IMR-90 (cell line): ENCODE data around the gene POC1B. TPM values are rescaled to one million over a fixed set of nuclear protein-coding genes. Genes with fewer than 3 reads are reported as not detected.

Source experiments
- ATAC-seq: fragments of 200-7000 bp; cut with Tn5 transposase; 2 replicates; pipeline ENCODE4 v1.9.1; 2020; ENCODE audit warnings: low read depth, mild to moderate bottlenecking, moderate library complexity
- BruUV-seq: library from RNA; stranded (reverse); fragments of 400-500 nt; replicated peaks from 2 replicates; lab custom pipeline; 2021; lab: Mats Ljungman, UMichigan
- CTCF ChIA-PET: fragments of 300-600 bp; formaldehyde crosslinking; extraction: SDS; loops from one replicate; lab custom pipeline; 2021; ENCODE audit warnings: antibody characterized with exemption; lab: Yijun Ruan, JAX
- POLR2A ChIA-PET: fragments of 300-600 bp; sonication (Branson Sonifier 250); formaldehyde crosslinking; loops from one replicate; lab custom pipeline; 2022; ENCODE audit warnings: antibody characterized with exemption; ENCODE audit not compliant: unreplicated experiment; lab: Charles Lee
- DNase-seq: peaks from one replicate; pipeline ENCODE4 v3.0.0; 2013
- H2AFZ ChIP-seq: replicated peaks from 2 replicates; pipeline ENCODE3; 2013; ENCODE audit warnings: low read length, mild to moderate bottlenecking; ENCODE audit not compliant: poor library complexity
- H2AK5ac ChIP-seq: 2 replicates; pipeline ENCODE4 v1.6.1; 2013; ENCODE audit warnings: low read depth, low read length, inconsistent platforms
- H2AK9ac ChIP-seq: replicated peaks from 2 replicates; pipeline ENCODE3; 2013; ENCODE audit warnings: mild to moderate bottlenecking, low read depth, low read length, moderate library complexity; ENCODE audit not compliant: poor library complexity
- H2BK120ac ChIP-seq: 2 replicates; pipeline ENCODE4 v1.6.1; 2013; ENCODE audit warnings: low read depth, low read length, inconsistent platforms
- H2BK15ac ChIP-seq: 3 replicates; pipeline ENCODE4 v1.6.1; 2013; ENCODE audit warnings: low read depth, low read length, inconsistent platforms
- H2BK20ac ChIP-seq: 2 replicates; pipeline ENCODE4 v1.6.1; 2013; ENCODE audit warnings: low read depth, mild to moderate bottlenecking, inconsistent platforms, low read length, moderate library complexity
- H2BK5ac ChIP-seq: 2 replicates; pipeline ENCODE4 v1.6.1; 2013; ENCODE audit warnings: mild to moderate bottlenecking, low read depth, low read length, inconsistent platforms; ENCODE audit not compliant: poor library complexity, severe bottlenecking
- H3K14ac ChIP-seq: replicated peaks from 2 replicates; pipeline ENCODE4 v1.6.1; 2013; ENCODE audit warnings: low read depth, low read length, inconsistent platforms
- H3K18ac ChIP-seq: 2 replicates; pipeline ENCODE4 v1.6.1; 2013; ENCODE audit warnings: low read depth, low read length, control low read depth
- H3K23ac ChIP-seq: 2 replicates; pipeline ENCODE4 v1.6.1; 2013; ENCODE audit warnings: low read depth, low read length, inconsistent platforms
- H3K27ac ChIP-seq: 2 replicates; pipeline ENCODE4 v1.5.1; 2013; ENCODE audit warnings: mild to moderate bottlenecking, control low read depth, low read length; ENCODE audit not compliant: insufficient read depth
- H3K27me3 ChIP-seq: 2 replicates; pipeline ENCODE4 v1.6.1; 2013; ENCODE audit warnings: low read length; ENCODE audit not compliant: control insufficient read depth, insufficient read depth
- H3K36me3 ChIP-seq: 2 replicates; pipeline ENCODE4 v1.6.1; 2013; ENCODE audit warnings: low read length, mixed read lengths; ENCODE audit not compliant: control insufficient read depth, insufficient read depth
- H3K4ac ChIP-seq: 2 replicates; pipeline ENCODE4 v1.6.1; 2013; ENCODE audit warnings: low read depth, low read length, inconsistent platforms
- H3K4me1 ChIP-seq: 2 replicates; pipeline ENCODE4 v1.6.1; 2013; ENCODE audit warnings: low read length, mixed read lengths; ENCODE audit not compliant: control insufficient read depth, insufficient read depth
- H3K4me2 ChIP-seq: 2 replicates; pipeline ENCODE4 v1.6.1; 2013; ENCODE audit warnings: low read depth, mild to moderate bottlenecking, control low read depth, low read length, moderate library complexity
- H3K4me3 ChIP-seq: 2 replicates; pipeline ENCODE4 v1.5.1; 2013; ENCODE audit warnings: low read depth, mild to moderate bottlenecking, control low read depth, low read length, moderate library complexity; ENCODE audit not compliant: insufficient read depth
- H3K56ac ChIP-seq: 2 replicates; pipeline ENCODE4 v1.6.1; 2013; ENCODE audit warnings: low read length, inconsistent platforms; ENCODE audit not compliant: insufficient read depth; ENCODE audit errors: extremely low read depth
- H3K79me1 ChIP-seq, 2 experiments: 2 replicates each; pipeline ENCODE4 v1.6.1; 2013; ENCODE audit warnings: low read length in 2 of 2, inconsistent platforms in 1 of 2, low read depth in 1 of 2
- H3K9ac ChIP-seq: 2 replicates; pipeline ENCODE4 v1.6.1; 2013; ENCODE audit warnings: low read depth, low read length, control low read depth
- H3K9me1 ChIP-seq: 2 replicates; pipeline ENCODE4 v1.6.1; 2013; ENCODE audit warnings: low read length, inconsistent platforms; ENCODE audit not compliant: insufficient read depth
- H3K9me3 ChIP-seq: 2 replicates; pipeline ENCODE4 v1.6.1; 2013; ENCODE audit warnings: low read length; ENCODE audit not compliant: control insufficient read depth, insufficient read depth
- H4K20me1 ChIP-seq: 2 replicates; pipeline ENCODE4 v1.6.1; 2013; ENCODE audit warnings: low read length, inconsistent platforms; ENCODE audit not compliant: insufficient read depth
- H4K5ac ChIP-seq: 2 replicates; pipeline ENCODE4 v1.6.1; 2013; ENCODE audit warnings: mild to moderate bottlenecking, low read depth, low read length, control low read depth
- H4K8ac ChIP-seq, 2 experiments: 2 replicates each; pipeline ENCODE4 v1.6.1; 2013; ENCODE audit warnings: low read depth in 2 of 2, low read length in 2 of 2, control low read depth in 1 of 2, inconsistent platforms in 1 of 2
- H4K91ac ChIP-seq: 2 replicates; pipeline ENCODE4 v1.6.1; 2013; ENCODE audit warnings: low read depth, low read length, inconsistent platforms; ENCODE audit not compliant: insufficient read depth
- CEBPB ChIP-seq: IDR thresholded peaks from 2 replicates; pipeline ENCODE4 v1.6.1; 2012; ENCODE audit warnings: low read depth, low read length, improper control_type of control experiment
- MAZ ChIP-seq: IDR thresholded peaks from 2 replicates; pipeline ENCODE4 v1.6.1; 2012; ENCODE audit warnings: low read depth, mild to moderate bottlenecking, low read length, improper control_type of control experiment, moderate library complexity, borderline replicate concordance
- WGBS, 2 experiments: methylation state at CpG; one replicate each; pipeline versions ENCODE4 v1.1.5 to v1.1.7; 2013; ENCODE audit warnings: missing lambda C conversion rate in 2 of 2; ENCODE audit not compliant: insufficient read length in 1 of 2; ENCODE audit errors: extremely low coverage in 2 of 2; 5-methylcytosine and 5-hydroxymethylcytosine counted together
- dilution Hi-C: fragments of 300-500 bp; cut with HindIII; formaldehyde crosslinking; loops from one replicate; pipeline ENCODE4 v1.14.3; 2018; ENCODE audit warnings: low sequenced_read_pairs; ENCODE audit not compliant: unreplicated experiment
- in situ Hi-C: fragments of 300-500 bp; cut with MboI; formaldehyde crosslinking; loops from 3 replicates; pipeline ENCODE4 v1.14.3; 2019; ENCODE audit warnings: low sequenced_read_pairs, inconsistent platforms, mixed read lengths
- intact Hi-C: fragments of 100-400 bp; cut with micrococcal nuclease; formaldehyde crosslinking; loops from 2 replicates; pipeline ENCODE4 v1.10.0; 2022
- polyA plus RNA-seq, 3 experiments: library from polyadenylated mRNA; depleted of rRNA; stranded (reverse); fragments of >200 nt; gene quantifications; 2 replicates each; pipeline ENCODE4 v1.2.3, GENCODE V29; 2012; ENCODE audit warnings: low replicate concordance in 1 of 3
- total RNA-seq: library from RNA; depleted of rRNA; stranded (reverse); fragments of >200 nt; gene quantifications from 2 replicates; pipeline ENCODE4 v1.2.3, GENCODE V29; 2012
- TF ChIP-seq, protein P1 (sequence below): conservative IDR thresholded peaks from 2 replicates; pipeline ENCODE4 v1.5.1; 2012; ENCODE audit warnings: mild to moderate bottlenecking, low read depth, low read length, improper control_type of control experiment

Gene POC1B
- total and polyA plus RNA-seq, 2 of the 4 experiments (the other 2 are of a cell fraction): 5.0 to 10.4 TPM

- CTCF ChIA-PET: no interaction called here
- H3K4me1 ChIP-seq: peaks cover 2% of the 10 kb centered on the region; the same call in 1 of the 2 replicates
- H3K9me3 ChIP-seq: no peaks in the 10 kb centered on the region
- H2AK5ac ChIP-seq: no peak overlapping the region
- no peak overlapping the region for H2BK20ac ChIP-seq
- no peaks in the 10 kb centered on the region for H4K20me1 ChIP-seq
- no TSS peak for BruUV-seq
- no peak overlapping the region for H2AK9ac ChIP-seq
- 100% methylated on average over 2 of the region's 2 CpGs; no CpG with 5 or more reads in 1 of the 2 experiments for WGBS, 2 experiments
- H2BK15ac ChIP-seq: no peak overlapping the region
- no peak overlapping the region for H4K91ac ChIP-seq
- no peak overlapping the region for H2BK120ac ChIP-seq
- H3K4ac ChIP-seq: no peak overlapping the region
- no peaks in the 10 kb centered on the region; a peak in 1 of 4 replicates for H3K79me1 ChIP-seq
- no peak overlapping the region for H3K9ac ChIP-seq
- H4K5ac ChIP-seq: no peak overlapping the region
- DNase-seq (no peak), ATAC-seq (no peak)
- POLR2A ChIA-PET: no interaction called here
- no peak overlapping the region for H3K14ac ChIP-seq
- in situ Hi-C loops (no loop called here), intact Hi-C loops (no loop called here), dilution Hi-C loops (no loop called here)
- no peak overlapping the region for H2BK5ac ChIP-seq
- H4K8ac ChIP-seq: no peak overlapping the region
- no peak overlapping the region for H3K18ac ChIP-seq
- no peak overlapping the region for H2AFZ ChIP-seq
- H3K9me1 ChIP-seq: no peaks in the 10 kb centered on the region
- H3K27me3 ChIP-seq: no peaks in the 10 kb centered on the region
- no peak overlapping the region for H3K4me2 ChIP-seq
- H3K56ac ChIP-seq: no peak overlapping the region
- H3K27ac ChIP-seq: no peak overlapping the region
- H3K36me3 ChIP-seq: peaks cover 5% of the 10 kb centered on the region
- TF ChIP-seq MAZ: no peak
- no peak for TF ChIP-seq CEBPB
- TF ChIP-seq, protein P1, sequence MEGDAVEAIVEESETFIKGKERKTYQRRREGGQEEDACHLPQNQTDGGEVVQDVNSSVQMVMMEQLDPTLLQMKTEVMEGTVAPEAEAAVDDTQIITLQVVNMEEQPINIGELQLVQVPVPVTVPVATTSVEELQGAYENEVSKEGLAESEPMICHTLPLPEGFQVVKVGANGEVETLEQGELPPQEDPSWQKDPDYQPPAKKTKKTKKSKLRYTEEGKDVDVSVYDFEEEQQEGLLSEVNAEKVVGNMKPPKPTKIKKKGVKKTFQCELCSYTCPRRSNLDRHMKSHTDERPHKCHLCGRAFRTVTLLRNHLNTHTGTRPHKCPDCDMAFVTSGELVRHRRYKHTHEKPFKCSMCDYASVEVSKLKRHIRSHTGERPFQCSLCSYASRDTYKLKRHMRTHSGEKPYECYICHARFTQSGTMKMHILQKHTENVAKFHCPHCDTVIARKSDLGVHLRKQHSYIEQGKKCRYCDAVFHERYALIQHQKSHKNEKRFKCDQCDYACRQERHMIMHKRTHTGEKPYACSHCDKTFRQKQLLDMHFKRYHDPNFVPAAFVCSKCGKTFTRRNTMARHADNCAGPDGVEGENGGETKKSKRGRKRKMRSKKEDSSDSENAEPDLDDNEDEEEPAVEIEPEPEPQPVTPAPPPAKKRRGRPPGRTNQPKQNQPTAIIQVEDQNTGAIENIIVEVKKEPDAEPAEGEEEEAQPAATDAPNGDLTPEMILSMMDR: no peak
- no peak overlapping the region for H3K23ac ChIP-seq
- H3K4me3 ChIP-seq: no peak overlapping the region
Observed at GRCh38 chr12:89486264-89486663, 39.6 kb downstream of the POC1B start.
